AML-193 (cell line): ENCODE measurements around the gene NEDD8.
"Not testable (repeated sequence)": the region's sequence is repeated elsewhere in the genome, so short reads cannot be mapped to it uniquely, and the experiment has no call there.

Experiments used
- DNase-seq, 2 experiments: peaks; one replicate each; lab custom pipeline; 2025; lab: John Stamatoyannopoulos, UW

The NEDD8 gene

DNA sequence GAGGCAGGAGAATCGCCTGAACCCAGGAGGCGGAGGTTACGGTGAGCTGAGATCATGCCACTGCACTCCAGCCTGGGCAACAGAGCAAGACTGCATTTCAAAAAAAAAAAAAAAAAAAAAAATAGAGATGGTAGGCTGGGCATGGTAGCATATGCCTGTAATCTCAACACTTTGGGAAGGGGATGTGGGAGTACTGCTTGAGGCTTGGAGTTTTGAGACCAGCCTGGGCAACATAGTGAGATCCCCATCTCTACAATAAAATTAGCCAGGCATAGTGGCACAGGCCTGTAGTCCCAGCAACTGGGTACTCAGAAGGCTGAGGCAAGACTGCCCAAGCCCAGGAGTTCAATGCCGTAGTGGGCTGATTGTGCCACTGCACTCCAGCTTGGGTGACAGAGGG lies 9.2 kb downstream of the NEDD8 start:
- not testable (repeated sequence) for DNase-seq

GRCh38 chr14:24219521-24219920 lies 12.6 kb downstream of the NEDD8 start:
- no peak for DNase-seq

DNA sequence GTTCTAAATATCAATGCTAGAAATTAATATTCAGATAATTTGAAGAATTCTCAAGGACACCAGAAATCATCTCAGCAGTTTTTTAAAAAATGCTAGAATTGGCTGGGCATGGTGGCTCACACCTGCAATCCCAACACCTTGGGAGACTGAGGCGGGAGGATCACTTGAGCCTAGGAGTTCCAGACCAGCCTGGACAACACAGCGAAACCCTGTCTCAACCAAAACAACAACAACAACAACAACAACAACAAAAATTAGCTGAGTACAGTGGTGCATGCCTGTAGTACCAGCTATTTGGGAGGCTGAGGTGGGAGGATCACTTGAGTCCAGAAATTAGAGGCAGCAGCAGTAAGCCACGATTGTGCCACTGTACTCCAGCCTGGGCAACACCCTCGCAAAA lies 13.1 kb downstream of the NEDD8 start:
- no peak for DNase-seq

DNA sequence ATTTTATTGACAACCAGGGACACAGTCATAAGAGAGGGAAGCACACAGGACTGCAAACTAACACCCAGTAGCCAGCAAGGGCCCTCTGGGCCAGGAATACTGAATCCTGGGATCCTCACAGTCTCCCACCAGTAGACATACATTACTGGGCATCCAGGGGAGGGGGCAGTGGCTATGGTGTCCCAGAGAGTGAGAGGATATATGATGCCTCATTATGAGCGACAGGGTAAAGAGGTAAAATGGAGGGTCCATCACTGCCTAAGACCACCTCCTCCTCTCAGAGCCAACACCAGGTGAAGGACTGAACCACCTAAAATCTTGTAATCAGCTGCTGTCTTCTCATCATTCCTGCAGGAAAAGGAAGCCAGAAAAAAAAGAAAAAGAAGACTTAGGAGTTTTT lies 15.3 kb downstream of the NEDD8 start:
- not testable (repeated sequence) for DNase-seq

- DNase-seq = no peak
Measured at GRCh38 chr14:24216345-24216699, 15.8 kb downstream of the NEDD8 start.

DNA sequence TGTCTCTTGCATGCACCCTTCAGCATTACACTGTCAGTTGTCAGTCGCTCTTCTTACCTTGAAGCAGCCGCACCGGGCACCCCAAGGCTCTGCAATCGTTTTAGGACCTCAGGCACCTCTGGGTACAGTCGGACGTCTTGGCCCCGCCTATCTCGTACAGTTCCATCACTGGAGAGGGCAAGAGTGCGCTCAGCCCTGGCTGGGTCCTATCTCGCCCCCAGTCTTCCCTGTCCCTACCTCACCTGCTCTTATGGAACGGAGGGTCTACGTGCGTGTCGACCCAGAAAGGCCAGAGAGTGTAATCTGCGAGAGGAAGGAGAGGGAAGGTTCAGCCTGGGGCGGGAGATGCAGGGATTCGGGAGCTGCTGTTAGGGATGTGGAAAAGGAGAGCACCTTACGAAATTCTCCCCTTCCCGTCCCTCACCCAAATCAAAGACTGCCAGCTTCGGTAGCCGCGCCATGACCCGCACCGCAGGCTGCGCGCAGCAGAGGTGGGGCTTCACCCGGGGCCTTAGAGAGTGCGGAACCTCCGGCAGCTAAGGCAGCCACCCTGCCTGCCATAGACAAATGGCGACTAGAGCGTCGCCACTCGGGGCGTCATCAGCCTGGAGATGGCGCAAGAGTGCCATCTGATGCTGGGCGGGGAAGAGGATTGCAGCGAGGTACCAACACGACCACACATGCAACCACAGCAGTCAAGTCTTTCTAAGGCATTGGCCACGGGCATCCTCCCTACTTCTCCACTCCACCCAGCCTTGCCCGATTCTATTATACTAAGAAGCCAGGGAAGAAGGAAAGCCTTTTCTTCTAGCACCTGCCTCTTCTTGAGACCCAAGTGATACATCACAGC lies 16.4 kb downstream of the NEDD8 start, which contains the start of gene MDP1:
Gene MDP1 (minus strand): TSS at position 572 of the 850 bp plus-strand sequence. CDS start 111 bp downstream, at position 461.
- DNase-seq = peak; percentile 89 to 90

DNA sequence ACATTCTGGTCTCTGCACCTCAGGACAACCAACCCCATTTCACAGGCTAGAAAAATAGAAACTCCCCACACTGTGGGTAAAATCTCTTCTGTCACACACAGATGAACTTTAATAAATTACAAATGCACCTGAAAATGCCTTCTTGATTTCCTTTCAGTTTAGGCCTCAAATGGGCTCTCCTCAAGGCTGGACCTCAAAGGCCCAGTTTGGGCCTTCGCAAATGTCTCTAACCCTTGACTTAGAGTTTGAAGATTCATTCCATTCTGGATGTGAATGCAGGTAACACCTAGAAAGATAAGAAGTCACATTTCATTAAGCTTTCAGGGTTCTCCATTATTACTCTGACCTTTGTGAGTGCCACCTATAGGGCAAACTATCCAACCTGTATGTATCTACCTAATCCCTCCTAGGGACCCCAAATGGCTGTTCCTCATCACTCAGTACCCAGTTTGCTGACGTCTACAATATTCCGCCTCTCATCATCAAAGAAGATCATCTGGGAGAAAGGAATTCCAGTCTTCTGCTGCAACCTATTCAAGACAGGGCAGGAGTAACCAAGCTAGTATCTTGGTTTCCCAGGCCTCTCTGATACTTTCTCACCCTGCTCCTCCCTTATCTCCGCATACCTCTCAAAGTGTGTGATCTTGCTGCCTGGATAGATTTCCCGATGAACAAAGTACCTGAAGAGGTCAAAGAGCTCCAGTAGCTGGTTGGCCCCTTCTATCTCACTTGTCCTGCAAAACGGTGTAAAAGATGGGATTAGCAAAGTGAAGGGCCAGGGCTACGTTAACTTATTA lies 18.1 kb downstream of the NEDD8 start:
- DNase-seq = no peak

DNA sequence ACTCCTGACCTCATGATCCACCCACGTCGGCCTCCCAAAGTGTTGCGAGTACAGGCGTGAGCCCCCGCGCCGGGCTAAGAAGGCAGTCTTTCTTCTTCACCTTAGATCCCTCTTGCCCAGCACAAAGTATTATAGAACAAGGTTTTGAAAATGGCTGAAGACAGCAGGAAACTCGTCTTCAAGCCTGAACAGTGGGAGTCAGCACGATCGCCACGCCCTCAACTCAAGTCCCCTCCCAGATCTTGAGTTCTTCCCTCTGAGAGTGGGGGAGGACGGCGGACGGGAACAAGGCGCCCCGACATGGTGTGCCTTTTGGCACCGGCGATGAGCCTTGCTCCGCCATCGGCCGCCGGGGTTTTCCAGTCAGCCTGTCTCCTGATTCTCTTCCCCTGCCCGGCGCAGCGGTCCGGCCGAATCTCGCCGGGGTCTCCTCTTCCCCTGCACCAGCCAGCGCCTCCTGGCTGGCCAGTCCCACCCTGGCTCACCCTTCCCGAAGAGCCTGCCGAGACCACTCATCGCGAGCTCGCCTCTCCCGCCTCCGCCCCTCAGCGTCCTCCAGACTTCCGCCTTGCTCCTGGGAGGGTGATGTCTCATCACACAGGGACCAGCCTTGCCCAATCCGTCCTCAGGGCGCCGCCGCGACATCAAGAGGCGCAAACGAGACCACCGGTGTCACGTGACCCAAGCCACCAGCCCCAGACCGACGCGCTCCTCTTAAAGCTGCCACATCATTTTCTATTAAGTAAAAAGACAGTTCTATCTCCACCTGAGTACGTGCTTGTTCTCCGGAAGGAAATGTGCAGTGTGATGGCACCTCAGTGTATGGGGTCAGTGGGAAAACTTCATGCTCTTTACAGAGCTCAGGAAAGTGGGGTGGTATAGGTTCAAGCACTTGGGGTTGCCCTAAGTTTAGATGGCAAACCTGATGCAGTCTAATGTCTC lies 19.0 kb downstream of the NEDD8 start, which contains the start of gene CHMP4A:
Gene CHMP4A (minus strand): TSS at position 565 of the 942 bp plus-strand sequence. CDS start 49 bp downstream, at position 516.
- DNase-seq = peak; percentile 92

- DNase-seq = no peak
Measured at GRCh38 chr14:24211311-24211710, 20.9 kb downstream of the NEDD8 start.

- DNase-seq = no peak
Measured at GRCh38 chr14:24207625-24208024, 24.5 kb downstream of the NEDD8 start.

DNA sequence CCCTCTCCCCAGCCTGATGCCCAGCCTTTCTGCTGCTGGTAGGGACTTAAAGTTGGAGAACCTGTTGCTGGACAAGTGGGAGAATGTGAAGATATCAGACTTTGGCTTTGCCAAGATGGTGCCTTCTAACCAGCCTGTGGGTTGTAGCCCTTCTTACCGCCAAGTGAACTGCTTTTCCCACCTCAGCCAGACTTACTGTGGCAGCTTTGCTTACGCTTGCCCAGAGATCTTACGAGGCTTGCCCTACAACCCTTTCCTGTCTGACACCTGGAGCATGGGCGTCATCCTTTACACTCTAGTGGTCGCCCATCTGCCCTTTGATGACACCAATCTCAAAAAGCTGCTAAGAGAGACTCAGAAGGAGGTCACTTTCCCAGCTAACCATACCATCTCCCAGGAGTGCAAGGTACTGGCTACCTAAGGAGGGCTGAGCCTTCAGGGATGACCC lies 25.0 kb downstream of the NEDD8 start:
- no peak for DNase-seq

GRCh38 chr14:24206260-24207103 lies 25.7 kb downstream of the NEDD8 start:
- no peak for DNase-seq

DNA sequence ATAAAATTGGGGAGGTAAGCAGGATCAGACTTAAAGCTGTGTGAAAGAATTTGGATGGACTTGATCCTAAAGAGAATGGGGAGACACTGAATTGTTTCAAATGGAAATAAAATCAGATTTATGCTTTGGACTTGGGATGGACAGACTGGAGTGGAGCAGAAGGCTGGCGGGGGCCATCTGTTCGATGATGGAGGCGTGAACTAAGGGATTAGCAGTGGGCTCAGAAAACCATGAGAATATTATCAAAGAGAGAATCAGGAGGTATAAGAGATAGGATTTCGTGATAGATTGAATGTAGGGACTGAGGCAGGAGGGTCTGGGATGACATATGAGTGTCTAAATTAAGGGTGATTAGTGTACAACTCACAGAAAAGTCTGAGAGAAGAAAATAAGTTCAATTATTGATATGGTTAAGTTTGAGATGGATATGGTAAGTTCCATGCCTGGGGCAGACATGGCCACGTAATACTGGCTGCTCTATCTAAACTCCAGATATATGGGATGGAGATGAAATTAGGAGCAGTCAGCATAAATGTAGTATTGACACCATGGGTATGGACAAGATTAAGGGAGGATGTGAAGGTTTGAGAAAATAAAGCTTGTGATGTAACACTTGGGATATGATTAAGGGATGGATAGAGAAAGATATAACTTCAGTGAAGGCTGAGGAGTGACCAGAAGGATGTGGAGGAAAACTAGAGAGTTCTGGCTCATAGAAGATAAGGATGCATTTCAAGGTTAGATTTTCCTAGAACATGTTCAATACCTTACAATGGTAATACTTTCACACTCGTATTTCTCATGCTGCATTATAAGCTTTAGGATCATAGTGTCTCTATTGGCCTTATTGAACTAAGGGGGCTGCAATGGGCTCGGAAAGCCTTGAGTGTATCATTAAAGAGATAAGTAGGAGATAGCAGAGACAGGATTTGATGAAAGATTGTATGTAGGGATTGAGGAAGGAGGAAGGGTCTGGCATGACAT lies 27.7 kb downstream of the NEDD8 start:
- DNase-seq = no peak

DNA sequence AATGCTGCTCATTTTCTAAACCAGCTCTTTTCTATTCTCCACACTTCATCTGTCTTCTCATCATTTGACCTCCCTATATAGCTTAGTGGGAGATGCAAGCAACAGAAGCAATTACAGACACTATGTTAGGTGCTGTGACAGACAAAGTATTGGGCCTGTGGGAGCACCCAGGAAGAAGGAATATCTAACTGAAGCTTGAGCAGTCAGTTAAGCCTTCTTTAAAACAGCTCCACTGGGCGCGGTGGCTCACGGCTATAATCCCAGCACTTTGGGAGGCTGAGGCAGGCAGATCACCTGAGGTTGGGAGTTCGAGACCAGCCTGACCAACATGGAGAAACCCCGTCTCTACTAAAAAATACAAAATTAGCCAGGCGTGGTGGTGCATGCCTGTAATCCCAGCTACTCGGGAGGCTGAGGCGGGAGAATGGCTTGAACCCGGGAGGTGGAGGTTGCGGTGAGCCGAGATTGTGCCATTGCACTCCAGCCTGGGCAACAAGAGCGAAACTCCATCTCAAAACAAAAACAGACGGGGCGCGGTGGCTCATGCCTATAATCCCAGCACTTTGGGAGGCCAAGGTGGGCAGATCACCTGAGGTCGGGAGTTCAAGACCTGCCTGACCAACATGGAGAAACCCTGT lies 28.8 kb downstream of the NEDD8 start:
- DNase-seq = not testable (repeated sequence)

DNA sequence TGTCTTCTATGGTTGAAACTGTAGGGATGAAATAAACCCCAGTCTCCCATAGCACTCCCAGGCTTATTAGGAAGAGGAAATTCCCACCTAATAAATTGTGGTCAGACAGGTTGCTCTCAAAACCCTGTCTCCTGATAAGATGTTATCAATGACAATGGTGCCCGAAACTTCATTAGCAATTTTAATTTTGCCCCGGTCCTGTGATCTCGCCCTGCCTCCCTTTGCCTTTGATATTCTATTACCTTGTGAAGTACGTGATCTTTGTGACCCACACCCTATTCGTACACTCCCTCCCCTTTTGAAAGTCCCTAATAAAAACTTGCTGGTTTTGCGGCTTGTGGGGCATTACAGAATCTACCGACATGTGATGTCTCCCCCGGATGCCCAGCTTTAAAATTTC lies 29.6 kb downstream of the NEDD8 start:
- DNase-seq = not testable (repeated sequence)

- no peak for DNase-seq
Measured at GRCh38 chr14:24198814-24199524, 33.2 kb downstream of the NEDD8 start.

- no peak for DNase-seq
Measured at GRCh38 chr14:24197056-24197450, 35.1 kb downstream of the NEDD8 start.
